Bronchial epithelial cell (primary cell): ENCODE data around the gene PIAS2. TPM values are rescaled to one million over a fixed set of nuclear protein-coding genes. Genes with fewer than 3 reads are reported as not detected.

ENCODE experiments used
- DNase-seq: peaks from one replicate; pipeline ENCODE4 v3.0.0-alpha.2; 2010; ENCODE audit warnings: low read depth
- FAIRE-seq: peaks from 2 replicates; lab custom pipeline; 2011; peaks lifted over from hg19 to GRCh38; lab: Jason Lieb, UNC
- H3K27me3 ChIP-seq: 2 replicates; pipeline ENCODE4 v1.5.1; 2011; ENCODE audit warnings: low read length; ENCODE audit not compliant: control insufficient read depth, insufficient read depth
- H3K36me3 ChIP-seq: 2 replicates; pipeline ENCODE4 v1.5.1; 2011; ENCODE audit warnings: low read length; ENCODE audit not compliant: control insufficient read depth, insufficient read depth
- H3K4me3 ChIP-seq: 2 replicates; pipeline ENCODE4 v1.5.1; 2011; ENCODE audit warnings: mild to moderate bottlenecking, low read depth, low read length, control low read depth
- total RNA-seq: library from RNA; depleted of rRNA; stranded (reverse); fragments of >200 nt; gene quantifications from 2 replicates; pipeline ENCODE4 v1.2.1, GENCODE V29; 2014
- TF ChIP-seq, protein P1 (sequence below): IDR thresholded peaks from 2 replicates; pipeline ENCODE4 v1.5.1; 2011; ENCODE audit warnings: mild to moderate bottlenecking, moderate library complexity, low read length, control low read depth, inconsistent platforms; ENCODE audit not compliant: insufficient read depth, severe bottlenecking

The PIAS2 gene
- total RNA-seq, 1 donor from 2014 or later = 12.9 TPM

DNA sequence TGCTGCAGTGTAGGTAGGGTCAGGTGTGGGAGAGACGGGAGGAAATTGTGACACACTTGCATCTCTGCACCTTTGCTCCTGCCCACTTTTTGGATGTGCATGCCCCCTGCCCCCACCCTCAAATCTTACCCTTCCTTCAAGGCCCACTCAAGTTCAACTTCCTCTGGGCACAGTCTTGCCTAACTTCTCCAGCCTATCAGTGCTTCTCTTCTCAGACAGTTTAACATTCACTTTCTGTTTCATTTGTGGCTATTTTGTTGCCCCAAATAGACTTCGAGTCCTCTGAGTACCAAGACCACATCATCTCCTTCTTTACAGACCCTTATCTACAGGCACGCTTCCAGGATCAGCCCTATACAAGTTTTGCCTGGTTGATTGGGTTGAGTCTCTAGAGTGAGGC is 163.1 kb downstream of the PIAS2 start:
- FAIRE-seq (no peak), DNase-seq (no peak)
- TF ChIP-seq, protein P1, sequence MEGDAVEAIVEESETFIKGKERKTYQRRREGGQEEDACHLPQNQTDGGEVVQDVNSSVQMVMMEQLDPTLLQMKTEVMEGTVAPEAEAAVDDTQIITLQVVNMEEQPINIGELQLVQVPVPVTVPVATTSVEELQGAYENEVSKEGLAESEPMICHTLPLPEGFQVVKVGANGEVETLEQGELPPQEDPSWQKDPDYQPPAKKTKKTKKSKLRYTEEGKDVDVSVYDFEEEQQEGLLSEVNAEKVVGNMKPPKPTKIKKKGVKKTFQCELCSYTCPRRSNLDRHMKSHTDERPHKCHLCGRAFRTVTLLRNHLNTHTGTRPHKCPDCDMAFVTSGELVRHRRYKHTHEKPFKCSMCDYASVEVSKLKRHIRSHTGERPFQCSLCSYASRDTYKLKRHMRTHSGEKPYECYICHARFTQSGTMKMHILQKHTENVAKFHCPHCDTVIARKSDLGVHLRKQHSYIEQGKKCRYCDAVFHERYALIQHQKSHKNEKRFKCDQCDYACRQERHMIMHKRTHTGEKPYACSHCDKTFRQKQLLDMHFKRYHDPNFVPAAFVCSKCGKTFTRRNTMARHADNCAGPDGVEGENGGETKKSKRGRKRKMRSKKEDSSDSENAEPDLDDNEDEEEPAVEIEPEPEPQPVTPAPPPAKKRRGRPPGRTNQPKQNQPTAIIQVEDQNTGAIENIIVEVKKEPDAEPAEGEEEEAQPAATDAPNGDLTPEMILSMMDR = no peak
- no peaks in the 10 kb centered on the region for H3K36me3 ChIP-seq
- no peak overlapping the region for H3K4me3 ChIP-seq
- peaks cover 32% of the 10 kb centered on the region for H3K27me3 ChIP-seq

Other genes with a start within 250 kb of the PIAS2 start
- 0.13 TPM in 1 of 2 replicates, not detected in the other for gene ST8SIA5, start 160.5 kb downstream of the PIAS2 start, total RNA-seq
- under 0.01 and 0.77 TPM in 2 replicates for gene KATNAL2, start 95 bp upstream of the PIAS2 start, total RNA-seq
- not detected in 2 replicates for gene ELOA2, start 118.1 kb upstream of the PIAS2 start, total RNA-seq
- 12.6 and 18.2 TPM in 2 replicates for gene HDHD2, start 233.0 kb upstream of the PIAS2 start, total RNA-seq